A673 (cell line): ENCODE data around the gene MGST3. TPM values are rescaled to one million over a fixed set of nuclear protein-coding genes. Genes with fewer than 3 reads are reported as not detected.

ENCODE experiments used
- BruUV-seq: library from RNA; stranded (reverse); fragments of 400-500 nt; replicated peaks from 2 replicates; lab custom pipeline; 2021; lab: Mats Ljungman, UMichigan
- CTCF ChIA-PET: fragments of 300-600 bp; sonication (Branson Sonifier 250); formaldehyde crosslinking; loops from one replicate; lab custom pipeline; 2022; ENCODE audit warnings: antibody characterized with exemption; lab: Charles Lee
- POLR2A ChIA-PET: fragments of 300-600 bp; sonication (Branson Sonifier 250); formaldehyde crosslinking; loops from one replicate; lab custom pipeline; 2022; ENCODE audit warnings: antibody characterized with exemption; ENCODE audit not compliant: low non-redundant PET; lab: Charles Lee
- DNase-seq: peaks from one replicate; pipeline ENCODE4 v3.0.0-alpha.2; 2015; ENCODE audit warnings: low spot score
- H3K27ac ChIP-seq: fragments of 200-600 bp; sonication (generic); 2 replicates; pipeline ENCODE4 v1.5.1; 2016; ENCODE audit warnings: mixed run types, low read depth, mild to moderate bottlenecking, mixed read lengths, antibody characterized with exemption, low read length; ENCODE audit not compliant: poor library complexity, severe bottlenecking
- H3K27me3 ChIP-seq: fragments of 200-600 bp; sonication (generic); replicated peaks from 2 replicates; pipeline ENCODE4 v1.6.1; 2017; ENCODE audit warnings: mixed run types, low read depth, mild to moderate bottlenecking, mixed read lengths, antibody characterized with exemption, low read length; ENCODE audit not compliant: insufficient read depth, poor library complexity
- H3K36me3 ChIP-seq: fragments of 200-600 bp; sonication (generic); 2 replicates; pipeline ENCODE4 v1.6.1; 2016; ENCODE audit warnings: mixed run types, mild to moderate bottlenecking, mixed read lengths, antibody characterized with exemption, low read length; ENCODE audit not compliant: insufficient read depth, poor library complexity, severe bottlenecking
- H3K4me1 ChIP-seq: fragments of 200-600 bp; sonication (generic); 2 replicates; pipeline ENCODE4 v1.6.1; 2017; ENCODE audit warnings: mixed run types, mild to moderate bottlenecking, mixed read lengths, antibody characterized with exemption, low read length; ENCODE audit not compliant: insufficient read depth, poor library complexity, severe bottlenecking
- H3K4me3 ChIP-seq: fragments of 200-600 bp; sonication (generic); 2 replicates; pipeline ENCODE4 v1.5.1; 2016; ENCODE audit warnings: low read depth, mixed run types, mild to moderate bottlenecking, mixed read lengths, low read length; ENCODE audit not compliant: poor library complexity, severe bottlenecking
- H3K9me3 ChIP-seq: fragments of 200-600 bp; sonication (generic); 2 replicates; pipeline ENCODE4 v1.6.1; 2016; ENCODE audit warnings: mixed run types, low read depth, mild to moderate bottlenecking, mixed read lengths, antibody characterized with exemption, low read length; ENCODE audit not compliant: poor library complexity, severe bottlenecking
- CTCF ChIP-seq: fragments of 300-800, 200-600 bp; sonication (generic); conservative IDR thresholded peaks from 2 replicates; pipeline ENCODE4 v1.5.1; 2017; ENCODE audit warnings: low read depth, mild to moderate bottlenecking, antibody characterized with exemption, low read length, moderate library complexity, mixed read lengths
- EZH2 ChIP-seq: fragments of 200-600 bp; sonication (generic); IDR thresholded peaks from 2 replicates; pipeline ENCODE4 v1.6.1; 2017; ENCODE audit warnings: borderline replicate concordance, low read depth, mild to moderate bottlenecking, mixed read lengths, antibody characterized with exemption, low read length; ENCODE audit not compliant: poor library complexity, severe bottlenecking
- intact Hi-C: fragments of 100-400 bp; cut with micrococcal nuclease; formaldehyde crosslinking; loops from one replicate; pipeline ENCODE4 v1.10.0; 2022; ENCODE audit not compliant: unreplicated experiment
- total RNA-seq: library from RNA; stranded (reverse); gene quantifications from 2 replicates; pipeline ENCODE4 v1.2.3, GENCODE V29; 2021

Gene MGST3
- total RNA-seq, 1 experiment from 2014 or later: 150 TPM

- ChIA-PET POLR2A (interaction anchor here (0.7 kb wide), 1 partner anchor 192 kb away, joined by 3 read pairs; no protein-coding TSS in a partner anchor), CTCF (interaction anchor here (0.5 to 1.6 kb wide), 6 partner anchors 14 to 226 kb away, joined by 3 to 13 read pairs (median 4); partner anchors contain the start of gene ALDH9A1)
- intact Hi-C loops: loop anchor here (1.0 to 5.0 kb wide), 6 partner anchors 185 to 466 kb away; no protein-coding TSS in a partner anchor
Measured at GRCh38 chr1:165592945-165593823, 37.9 kb upstream of the MGST3 start.

DNA sequence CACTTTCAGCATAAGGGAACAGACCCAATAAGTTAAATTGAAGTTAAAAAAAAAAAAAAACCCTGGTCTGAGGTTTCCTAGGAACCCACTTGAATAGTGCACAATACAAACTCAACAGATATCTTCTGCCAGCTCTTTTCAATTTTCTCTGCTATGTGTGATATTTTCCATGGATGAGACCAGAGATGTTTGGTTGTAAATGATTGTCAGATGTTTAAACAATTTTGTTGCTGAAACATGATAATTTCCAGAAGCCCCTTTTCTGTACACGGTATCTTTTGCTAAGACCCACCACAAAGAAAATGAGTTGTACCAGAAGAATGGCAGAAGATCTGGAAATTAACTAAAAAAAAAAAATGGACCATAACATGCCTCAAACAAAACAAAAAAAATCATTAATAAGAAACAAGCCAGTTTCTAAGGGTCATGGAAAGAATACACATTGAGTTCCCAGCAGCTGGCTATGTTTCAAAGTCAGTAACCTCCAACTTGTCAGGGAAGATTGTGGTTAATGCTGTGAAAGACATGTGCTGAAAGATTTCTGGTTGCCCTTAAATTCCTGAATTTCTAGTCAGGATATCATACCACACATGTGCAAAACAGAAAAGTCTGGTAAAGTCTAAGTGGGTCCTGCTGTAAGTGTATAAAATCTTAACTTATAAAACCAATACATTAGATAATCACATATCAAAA lies 35.6 kb upstream of the MGST3 start:
- ChIA-PET CTCF (no interaction called here), POLR2A (no interaction called here)
- no peak for DNase-seq

More at GRCh38 chr1:165592945-165593823, 37.9 kb upstream of the MGST3 start:
- Histone ChIP-seq H3K27me3 (peaks cover 32% of the 10 kb centered on the region), H3K4me3 (no peak overlapping the region), H3K4me1 (no peaks in the 10 kb centered on the region), H3K27ac (no peak overlapping the region), H3K36me3 (no peaks in the 10 kb centered on the region), H3K9me3 (no peaks in the 10 kb centered on the region)
- TF ChIP-seq CTCF: peak; percentile 90
- no peak for TF ChIP-seq EZH2
- no TSS peak for BruUV-seq
- DNase-seq: peak; percentile 78

More for the DNA sequence above, 35.6 kb upstream of the MGST3 start:
- no TSS peak for BruUV-seq
- no peaks in the 10 kb centered on the region for H3K4me1 ChIP-seq
- H3K4me3 ChIP-seq: no peak overlapping the region
- TF ChIP-seq EZH2 (no peak), CTCF (no peak)
- H3K9me3 ChIP-seq: no peaks in the 10 kb centered on the region
- intact Hi-C loops: no loop called here
- no peaks in the 10 kb centered on the region for H3K36me3 ChIP-seq
- no peak overlapping the region for H3K27ac ChIP-seq
- H3K27me3 ChIP-seq: peaks cover 19% of the 10 kb centered on the region
